Ishikawa (cell line): ENCODE results near the gene PTBP2.

Source experiments
- CEBPB ChIP-seq: IDR thresholded peaks from 2 replicates; pipeline ENCODE4 v1.6.1; 2012
- CREB1 ChIP-seq: IDR thresholded peaks from 2 replicates; pipeline ENCODE4 v1.6.1; 2012; ENCODE audit warnings: low read depth
- EGR1 ChIP-seq: IDR thresholded peaks from 2 replicates; pipeline ENCODE4 v1.6.1; 2012
- EP300 ChIP-seq: IDR thresholded peaks from 2 replicates; pipeline ENCODE4 v1.6.1; 2012; ENCODE audit warnings: borderline replicate concordance
- FOXM1 ChIP-seq: IDR thresholded peaks from 2 replicates; pipeline ENCODE4 v1.6.1; 2012; ENCODE audit warnings: low read depth, borderline replicate concordance
- NFIC ChIP-seq: IDR thresholded peaks from 2 replicates; pipeline ENCODE4 v1.6.1; 2012
- RAD21 ChIP-seq: IDR thresholded peaks from 2 replicates; pipeline ENCODE4 v1.6.1; 2012; ENCODE audit warnings: low read depth
- TAF1 ChIP-seq: IDR thresholded peaks from 2 replicates; pipeline ENCODE4 v1.6.1; 2012; ENCODE audit warnings: low read depth, mild to moderate bottlenecking
- TEAD4 ChIP-seq: IDR thresholded peaks from 2 replicates; pipeline ENCODE4 v1.6.1; 2012
- YY1 ChIP-seq: IDR thresholded peaks from 2 replicates; pipeline ENCODE4 v1.6.1; 2012; ENCODE audit warnings: low read depth
- TF ChIP-seq, protein P1 (sequence below): IDR thresholded peaks from 2 replicates; pipeline ENCODE4 v1.6.1; 2012
- TF ChIP-seq, protein P2 (sequence below): IDR thresholded peaks from 2 replicates; pipeline ENCODE4 v1.6.1; 2012; ENCODE audit warnings: low read depth, mild to moderate bottlenecking
- TF ChIP-seq, protein P3 (sequence below): IDR thresholded peaks from 2 replicates; pipeline ENCODE4 v1.6.1; 2012

DNA sequence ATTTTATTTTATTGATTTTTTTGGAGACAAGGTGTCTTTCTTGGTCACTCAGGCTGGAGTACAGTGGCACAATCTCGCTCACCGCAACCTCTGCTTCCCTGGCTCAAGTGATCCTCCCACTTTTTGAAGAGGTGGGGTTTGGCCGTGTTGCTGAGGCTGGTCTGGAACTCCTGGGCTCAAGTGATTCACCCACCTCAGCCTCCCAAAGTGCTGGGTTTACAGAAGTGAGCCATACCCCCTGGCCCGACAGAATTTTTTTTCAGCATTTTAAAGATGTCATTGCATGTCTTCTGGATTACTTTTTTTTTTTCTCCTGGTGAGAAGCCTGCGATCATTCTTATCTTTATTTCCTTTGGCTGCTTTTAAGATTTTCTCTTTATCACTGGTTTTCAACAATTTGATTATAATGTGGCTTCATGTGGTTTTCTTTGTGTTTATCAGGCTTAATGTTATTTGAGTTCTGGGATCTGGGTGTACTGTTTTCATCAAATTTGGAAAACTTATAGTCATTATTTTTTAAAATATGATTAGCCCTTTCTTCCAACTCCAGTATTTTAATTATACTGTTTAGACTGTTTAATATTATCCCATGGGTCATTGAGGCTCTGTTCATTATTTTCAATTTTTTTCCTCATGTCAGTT is 23.1 kb upstream of the PTBP2 start:
- TF ChIP-seq YY1: no peak
- TF ChIP-seq RAD21: no peak
- no peak for TF ChIP-seq CREB1
- no peak for TF ChIP-seq EP300
- TF ChIP-seq, protein P1, sequence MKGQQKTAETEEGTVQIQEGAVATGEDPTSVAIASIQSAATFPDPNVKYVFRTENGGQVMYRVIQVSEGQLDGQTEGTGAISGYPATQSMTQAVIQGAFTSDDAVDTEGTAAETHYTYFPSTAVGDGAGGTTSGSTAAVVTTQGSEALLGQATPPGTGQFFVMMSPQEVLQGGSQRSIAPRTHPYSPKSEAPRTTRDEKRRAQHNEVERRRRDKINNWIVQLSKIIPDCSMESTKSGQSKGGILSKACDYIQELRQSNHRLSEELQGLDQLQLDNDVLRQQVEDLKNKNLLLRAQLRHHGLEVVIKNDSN: no peak
- TF ChIP-seq EGR1: no peak
- TF ChIP-seq, protein P2, sequence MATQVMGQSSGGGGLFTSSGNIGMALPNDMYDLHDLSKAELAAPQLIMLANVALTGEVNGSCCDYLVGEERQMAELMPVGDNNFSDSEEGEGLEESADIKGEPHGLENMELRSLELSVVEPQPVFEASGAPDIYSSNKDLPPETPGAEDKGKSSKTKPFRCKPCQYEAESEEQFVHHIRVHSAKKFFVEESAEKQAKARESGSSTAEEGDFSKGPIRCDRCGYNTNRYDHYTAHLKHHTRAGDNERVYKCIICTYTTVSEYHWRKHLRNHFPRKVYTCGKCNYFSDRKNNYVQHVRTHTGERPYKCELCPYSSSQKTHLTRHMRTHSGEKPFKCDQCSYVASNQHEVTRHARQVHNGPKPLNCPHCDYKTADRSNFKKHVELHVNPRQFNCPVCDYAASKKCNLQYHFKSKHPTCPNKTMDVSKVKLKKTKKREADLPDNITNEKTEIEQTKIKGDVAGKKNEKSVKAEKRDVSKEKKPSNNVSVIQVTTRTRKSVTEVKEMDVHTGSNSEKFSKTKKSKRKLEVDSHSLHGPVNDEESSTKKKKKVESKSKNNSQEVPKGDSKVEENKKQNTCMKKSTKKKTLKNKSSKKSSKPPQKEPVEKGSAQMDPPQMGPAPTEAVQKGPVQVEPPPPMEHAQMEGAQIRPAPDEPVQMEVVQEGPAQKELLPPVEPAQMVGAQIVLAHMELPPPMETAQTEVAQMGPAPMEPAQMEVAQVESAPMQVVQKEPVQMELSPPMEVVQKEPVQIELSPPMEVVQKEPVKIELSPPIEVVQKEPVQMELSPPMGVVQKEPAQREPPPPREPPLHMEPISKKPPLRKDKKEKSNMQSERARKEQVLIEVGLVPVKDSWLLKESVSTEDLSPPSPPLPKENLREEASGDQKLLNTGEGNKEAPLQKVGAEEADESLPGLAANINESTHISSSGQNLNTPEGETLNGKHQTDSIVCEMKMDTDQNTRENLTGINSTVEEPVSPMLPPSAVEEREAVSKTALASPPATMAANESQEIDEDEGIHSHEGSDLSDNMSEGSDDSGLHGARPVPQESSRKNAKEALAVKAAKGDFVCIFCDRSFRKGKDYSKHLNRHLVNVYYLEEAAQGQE: no peak
- TF ChIP-seq, protein P3, sequence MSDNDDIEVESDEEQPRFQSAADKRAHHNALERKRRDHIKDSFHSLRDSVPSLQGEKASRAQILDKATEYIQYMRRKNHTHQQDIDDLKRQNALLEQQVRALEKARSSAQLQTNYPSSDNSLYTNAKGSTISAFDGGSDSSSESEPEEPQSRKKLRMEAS: no peak
- no peak for TF ChIP-seq TAF1
- no peak for TF ChIP-seq CEBPB
- no peak for TF ChIP-seq NFIC
- TF ChIP-seq TEAD4: no peak
- TF ChIP-seq FOXM1: no peak
